Lower lobe of right lung (tissue), 2 donors: ENCODE results near the gene DSE. TPM values are rescaled to one million over a fixed set of nuclear protein-coding genes. Genes with fewer than 3 reads are reported as not detected.
A peak's percentile ranks its signal among the peaks of the same experiment; 100 is the strongest.

Experiments used
- ATAC-seq, 2 donors: fragments of 200-7000 bp; cut with Tn5 transposase; one replicate each; pipeline ENCODE4 v1.9.1; 2020 to 2022; ENCODE audit warnings: mild to moderate bottlenecking in 2 of 2, moderate library complexity in 2 of 2
- DNase-seq: peaks from one replicate; pipeline ENCODE4 v3.0.0-alpha.2; 2020
- H3K27ac ChIP-seq: fragments of 200-600 bp; one replicate; pipeline ENCODE4 v1.8.0; 2022
- H3K27me3 ChIP-seq: fragments of 200-600 bp; one replicate; pipeline ENCODE4 v1.8.0; 2022; ENCODE audit warnings: low read depth
- H3K36me3 ChIP-seq: fragments of 200-600 bp; one replicate; pipeline ENCODE4 v1.8.0; 2022; ENCODE audit warnings: mild to moderate bottlenecking
- H3K4me1 ChIP-seq: fragments of 200-600 bp; one replicate; pipeline ENCODE4 v1.8.0; 2022
- H3K4me3 ChIP-seq: fragments of 200-600 bp; one replicate; pipeline ENCODE4 v1.8.0; 2022; ENCODE audit warnings: mild to moderate bottlenecking
- H3K9me3 ChIP-seq: fragments of 200-600 bp; one replicate; pipeline ENCODE4 v1.8.0; 2022
- intact Hi-C: fragments of 100-400 bp; cut with DNase I; formaldehyde crosslinking; loops from one replicate; pipeline ENCODE4 v1.11.0; 2022
- total RNA-seq: library from RNA; stranded (reverse); fragmentation: NEBNext Ultra II Directional; extraction: Animal tissue kit (Norgen Biotek cat#: 25700); gene quantifications from one replicate; pipeline ENCODE4 v1.2.1, GENCODE V29; 2021
- TF ChIP-seq, protein P1 (sequence below): fragments of 200-600 bp; IDR thresholded peaks from one replicate; pipeline ENCODE4 v1.8.0; 2022; ENCODE audit warnings: antibody characterized with exemption, mild to moderate bottlenecking
- donor health status: DM: no; HTN: yes; CAD: no; lungs with severe emphysema.

The DSE gene
- total RNA-seq, 1 donor from 2014 or later = 59.7 TPM

DNA sequence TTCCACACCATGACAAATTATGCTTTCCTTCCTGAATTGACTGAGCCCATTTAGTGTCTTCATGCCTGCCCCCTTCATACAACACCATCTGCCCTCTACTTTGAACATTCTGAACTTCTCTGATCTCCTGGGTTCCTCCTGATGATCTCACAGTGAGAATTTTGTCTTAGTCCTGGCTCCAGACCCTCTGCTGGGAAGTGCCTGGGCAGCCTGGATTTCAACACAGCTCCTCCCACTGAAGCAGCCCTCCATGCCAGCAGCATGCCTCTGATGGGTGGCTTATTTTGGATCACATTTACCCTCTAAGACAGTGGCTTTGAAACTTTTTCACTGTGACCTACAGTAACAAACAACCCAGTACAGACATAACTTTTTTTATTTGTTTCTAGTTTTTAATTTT lies 41.5 kb downstream of the DSE start:
- peaks cover 19% of the 10 kb centered on the region for H3K4me1 ChIP-seq
- H3K36me3 ChIP-seq = no peaks in the 10 kb centered on the region
- no peaks in the 10 kb centered on the region for H3K27me3 ChIP-seq
- no peak overlapping the region for H3K4me3 ChIP-seq
- TF ChIP-seq, protein P1, sequence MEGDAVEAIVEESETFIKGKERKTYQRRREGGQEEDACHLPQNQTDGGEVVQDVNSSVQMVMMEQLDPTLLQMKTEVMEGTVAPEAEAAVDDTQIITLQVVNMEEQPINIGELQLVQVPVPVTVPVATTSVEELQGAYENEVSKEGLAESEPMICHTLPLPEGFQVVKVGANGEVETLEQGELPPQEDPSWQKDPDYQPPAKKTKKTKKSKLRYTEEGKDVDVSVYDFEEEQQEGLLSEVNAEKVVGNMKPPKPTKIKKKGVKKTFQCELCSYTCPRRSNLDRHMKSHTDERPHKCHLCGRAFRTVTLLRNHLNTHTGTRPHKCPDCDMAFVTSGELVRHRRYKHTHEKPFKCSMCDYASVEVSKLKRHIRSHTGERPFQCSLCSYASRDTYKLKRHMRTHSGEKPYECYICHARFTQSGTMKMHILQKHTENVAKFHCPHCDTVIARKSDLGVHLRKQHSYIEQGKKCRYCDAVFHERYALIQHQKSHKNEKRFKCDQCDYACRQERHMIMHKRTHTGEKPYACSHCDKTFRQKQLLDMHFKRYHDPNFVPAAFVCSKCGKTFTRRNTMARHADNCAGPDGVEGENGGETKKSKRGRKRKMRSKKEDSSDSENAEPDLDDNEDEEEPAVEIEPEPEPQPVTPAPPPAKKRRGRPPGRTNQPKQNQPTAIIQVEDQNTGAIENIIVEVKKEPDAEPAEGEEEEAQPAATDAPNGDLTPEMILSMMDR = no peak
- intact Hi-C loops = no loop called here
- H3K9me3 ChIP-seq = no peaks in the 10 kb centered on the region
- ATAC-seq (peak in 1 of 2 donors; percentile 48), DNase-seq (no peak)
- no peak overlapping the region for H3K27ac ChIP-seq

- no peaks in the 10 kb centered on the region for H3K9me3 ChIP-seq
- H3K27ac ChIP-seq = no peak overlapping the region
- DNase-seq (no peak), ATAC-seq (no peak)
- peaks cover 19% of the 10 kb centered on the region for H3K4me1 ChIP-seq
- no peaks in the 10 kb centered on the region for H3K36me3 ChIP-seq
- H3K4me3 ChIP-seq = no peak overlapping the region
- TF ChIP-seq, protein P1 = no peak
- H3K27me3 ChIP-seq = no peaks in the 10 kb centered on the region
- intact Hi-C loops = no loop called here
Measured at GRCh38 chr6:116413357-116413756, 42.6 kb downstream of the DSE start.

DNA sequence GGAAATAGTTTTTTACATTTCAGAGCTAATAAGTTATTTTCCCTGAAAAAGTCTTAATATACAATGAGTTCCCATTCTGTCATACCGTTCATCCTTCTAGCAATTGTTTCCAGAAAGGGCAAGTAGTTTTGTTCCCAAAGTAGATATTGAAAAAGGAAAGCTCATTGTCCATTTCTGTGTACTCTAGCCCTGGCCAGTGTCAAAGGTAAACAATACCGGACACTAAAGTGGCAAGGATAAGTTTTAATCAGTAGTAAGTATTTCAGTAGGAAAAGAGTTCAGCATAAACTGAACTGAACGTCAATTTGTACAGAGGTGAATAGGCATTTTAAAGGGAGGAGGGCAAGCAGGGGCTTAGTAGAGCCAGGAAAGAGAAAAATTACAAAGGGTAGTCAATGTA lies 46.9 kb downstream of the DSE start:
- Histone ChIP-seq H3K27me3 (no peaks in the 10 kb centered on the region), H3K9me3 (no peaks in the 10 kb centered on the region), H3K36me3 (no peaks in the 10 kb centered on the region), H3K4me1 (no peaks in the 10 kb centered on the region), H3K4me3 (no peak overlapping the region), H3K27ac (no peak overlapping the region)
- TF ChIP-seq, protein P1 = no peak
- intact Hi-C loops = no loop called here
- ATAC-seq (no peak), DNase-seq (no peak)

DNA sequence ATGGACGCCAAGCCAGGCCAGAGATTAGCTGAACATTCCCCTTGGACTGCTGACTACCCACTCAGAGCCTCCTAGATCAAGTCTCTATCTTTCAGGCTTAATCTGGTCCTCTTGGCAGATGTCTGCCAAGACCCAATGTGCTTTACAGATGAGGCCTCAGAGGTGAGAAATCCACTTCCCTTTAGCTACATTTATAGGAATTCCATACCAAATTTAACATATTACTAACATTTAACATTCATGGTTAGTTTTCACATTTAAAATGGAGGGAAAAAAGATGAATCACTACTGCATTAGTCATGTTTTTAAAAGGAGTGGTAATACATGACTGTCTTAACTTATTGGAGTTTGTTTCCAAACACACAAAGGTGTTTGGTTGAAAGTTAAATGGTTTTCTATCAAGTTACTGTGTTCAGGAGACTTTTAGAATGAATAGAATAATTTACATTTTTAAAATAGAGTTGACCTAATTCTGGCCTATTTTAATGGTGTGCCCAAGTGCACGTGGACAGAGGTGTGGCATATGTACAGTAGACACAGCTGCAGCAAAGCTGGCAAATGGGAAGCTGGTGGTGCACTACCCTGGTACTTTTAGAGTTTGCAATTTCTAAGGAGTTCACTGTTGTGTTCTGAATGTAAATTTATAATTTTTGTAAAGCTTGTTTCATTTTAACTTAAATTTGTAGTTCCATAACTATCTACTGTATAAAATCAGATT lies 48.5 kb downstream of the DSE start:
- no peaks in the 10 kb centered on the region for H3K27me3 ChIP-seq
- H3K27ac ChIP-seq = no peak overlapping the region
- H3K4me1 ChIP-seq = no peaks in the 10 kb centered on the region
- TF ChIP-seq, protein P1 = no peak
- ATAC-seq (no peak), DNase-seq (no peak)
- no peak overlapping the region for H3K4me3 ChIP-seq
- no peaks in the 10 kb centered on the region for H3K36me3 ChIP-seq
- no peaks in the 10 kb centered on the region for H3K9me3 ChIP-seq
- intact Hi-C loops = no loop called here

DNA sequence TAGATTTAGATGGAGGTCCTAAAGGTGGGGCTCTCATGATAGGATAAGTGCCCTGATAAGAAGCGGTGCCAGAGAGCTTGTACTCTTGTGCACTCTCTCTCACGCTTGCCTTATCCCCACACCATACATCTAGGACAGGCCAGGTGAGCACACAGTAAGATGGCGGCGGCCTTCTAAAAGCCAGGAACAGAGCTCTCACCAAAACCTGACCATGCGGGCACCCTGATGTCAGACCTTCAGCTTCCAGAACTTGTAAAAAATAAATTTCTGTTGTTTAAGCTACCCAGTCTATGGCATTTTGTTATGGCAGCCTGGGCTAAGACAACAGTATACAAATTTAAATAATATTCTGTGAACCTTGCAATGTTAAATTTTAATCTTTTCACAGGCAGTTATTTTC lies 49.6 kb downstream of the DSE start:
- DNase-seq (no peak), ATAC-seq (no peak)
- H3K27me3 ChIP-seq = no peaks in the 10 kb centered on the region
- H3K27ac ChIP-seq = no peak overlapping the region
- intact Hi-C loops = no loop called here
- TF ChIP-seq, protein P1 = no peak
- no peak overlapping the region for H3K4me3 ChIP-seq
- no peaks in the 10 kb centered on the region for H3K9me3 ChIP-seq
- H3K4me1 ChIP-seq = no peaks in the 10 kb centered on the region
- no peaks in the 10 kb centered on the region for H3K36me3 ChIP-seq
